ENCODE measurements around the gene SF3A2.

SF3A2 gene

DNA sequence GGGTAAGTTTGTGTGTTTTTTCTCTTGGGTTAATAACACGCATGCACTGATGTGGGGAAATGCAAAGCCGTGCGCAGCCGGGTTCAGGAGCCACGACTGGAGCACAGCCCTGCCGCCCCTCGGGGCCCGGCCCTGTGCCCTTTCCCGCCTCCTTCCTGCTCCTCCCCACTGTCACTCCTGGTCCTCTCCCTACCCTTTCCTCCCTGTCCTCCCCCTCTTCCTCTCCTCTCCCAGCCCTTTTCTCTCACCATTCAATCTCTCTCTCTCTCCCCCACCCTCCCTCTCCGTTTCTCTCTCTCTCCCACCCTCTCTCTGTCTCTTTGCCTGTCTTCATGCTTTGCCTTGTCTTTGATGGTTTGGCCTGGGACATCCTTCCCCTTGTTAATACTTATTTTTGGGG is 27.6 kb upstream of the SF3A2 start:
- no peak for DNase-seq

DNA sequence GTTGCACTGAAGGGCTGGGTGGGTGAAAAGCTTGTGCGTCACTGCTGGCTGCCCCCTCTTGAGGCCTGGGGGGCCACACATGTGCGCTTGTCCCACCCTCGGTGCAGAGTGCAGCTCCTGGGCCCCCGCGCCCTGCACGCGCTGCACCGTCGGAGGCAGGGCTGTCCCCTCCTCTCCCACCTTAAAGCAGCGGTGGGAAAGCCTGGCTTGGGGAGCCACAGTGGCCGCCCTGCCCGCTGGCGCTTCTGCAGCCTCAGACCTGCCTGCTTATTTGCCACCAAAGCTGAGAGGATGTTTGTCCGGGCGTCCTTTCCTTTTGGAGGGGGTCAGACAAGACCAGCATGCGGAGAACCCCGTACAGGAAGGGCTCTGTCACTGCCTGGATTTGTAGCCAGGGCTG is 27.2 kb upstream of the SF3A2 start:
- DNase-seq: no peak

DNA sequence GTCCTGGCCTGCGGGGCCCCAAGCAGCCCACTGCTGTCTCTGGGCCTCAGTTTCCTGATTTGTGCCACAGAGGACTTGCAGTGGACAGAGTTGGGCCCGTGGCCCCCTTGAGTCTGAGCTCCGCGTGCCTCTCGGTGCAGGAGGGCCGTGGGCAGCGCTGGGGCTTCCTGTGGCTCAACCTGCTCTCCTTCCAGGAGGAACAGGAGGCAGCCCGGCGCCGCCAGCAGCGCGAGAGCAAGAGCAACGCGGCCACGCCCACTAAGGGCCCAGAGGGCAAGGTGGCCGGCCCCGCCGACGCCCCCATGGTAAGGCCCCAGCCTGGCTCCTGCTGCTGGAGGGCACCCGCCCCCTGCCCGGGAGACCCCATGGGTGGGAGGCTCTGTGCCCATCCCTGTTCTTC is 26.4 kb upstream of the SF3A2 start:
- no peak for DNase-seq

DNA sequence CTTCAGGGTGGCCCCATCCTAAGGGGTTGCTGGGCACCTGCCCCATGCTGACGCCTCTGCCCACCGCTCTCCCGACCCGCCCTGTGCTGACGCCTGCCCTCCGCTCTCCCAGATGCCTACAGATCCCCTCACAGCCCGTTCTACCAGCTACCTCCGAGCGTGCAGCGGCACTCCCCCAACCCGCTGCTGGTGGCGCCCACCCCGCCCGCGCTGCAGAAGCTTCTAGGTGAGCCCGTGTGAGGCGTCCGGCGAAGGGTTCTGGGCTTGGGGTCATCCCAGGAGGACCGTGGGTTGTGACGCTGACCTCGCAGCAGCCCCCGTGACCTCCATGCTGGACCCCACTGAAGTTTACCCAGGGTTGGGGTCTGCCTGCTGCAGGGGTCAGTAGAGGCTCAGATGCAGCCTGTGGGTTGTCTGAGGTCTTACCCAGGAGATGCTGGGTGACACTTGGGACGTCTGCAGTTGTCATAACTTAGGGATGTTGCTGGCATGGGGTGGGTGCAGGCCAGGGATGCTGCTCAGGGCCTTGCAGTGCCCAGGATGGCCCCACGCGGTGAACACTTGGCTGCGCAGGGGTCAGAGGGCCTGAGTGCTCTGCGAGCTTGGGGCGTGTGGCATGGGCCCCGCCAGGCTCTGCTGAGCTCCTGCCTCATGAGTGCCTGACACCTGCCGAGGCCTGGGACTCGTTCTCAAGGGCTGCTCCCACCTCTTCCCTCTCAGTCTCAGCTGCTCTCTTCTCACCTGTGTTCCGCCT is 25.5 kb upstream of the SF3A2 start:
- no peak for DNase-seq

DNA sequence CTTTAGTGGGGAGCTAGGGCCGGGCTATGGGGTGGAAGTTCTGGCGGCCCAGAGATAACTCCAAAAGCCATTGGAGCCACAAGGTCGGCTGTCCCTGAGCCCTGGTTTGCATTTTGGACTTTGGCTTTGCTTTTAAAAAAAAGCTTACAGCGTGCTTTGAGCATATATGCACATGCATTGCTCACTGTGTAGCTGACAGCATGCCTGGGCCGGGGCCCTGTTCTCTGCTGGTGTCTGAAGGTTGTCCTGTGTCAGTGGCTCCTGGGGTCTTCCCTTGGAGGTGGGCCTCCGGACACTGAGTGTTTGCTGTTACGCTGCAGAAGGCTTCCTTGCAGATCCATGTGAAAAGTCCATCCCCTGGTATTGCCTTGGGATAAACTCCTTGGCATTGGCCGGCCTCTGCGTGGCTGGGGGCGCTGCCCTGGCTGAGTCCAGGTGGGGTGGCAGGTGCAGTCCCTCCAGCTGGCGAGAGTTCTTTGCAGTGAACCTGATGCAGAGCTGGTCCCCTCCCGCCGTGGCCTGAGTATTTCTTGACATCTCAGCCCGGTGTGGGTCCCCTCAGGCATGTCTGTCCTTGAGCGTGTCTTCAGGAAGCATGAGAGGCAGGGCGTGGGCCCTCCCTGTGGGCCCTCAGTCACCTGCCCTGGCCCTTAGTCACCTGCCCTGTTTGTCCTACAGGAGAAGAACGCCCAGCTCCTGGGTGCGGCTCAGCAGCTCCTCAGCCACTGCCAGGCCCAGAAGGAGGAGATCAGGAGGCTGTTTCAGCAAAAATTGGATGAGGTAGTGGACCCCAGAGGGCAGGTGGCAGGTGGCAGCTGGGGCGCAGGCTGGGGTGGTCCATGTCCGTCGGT is 23.5 kb upstream of the SF3A2 start:
- no peak for DNase-seq

DNA sequence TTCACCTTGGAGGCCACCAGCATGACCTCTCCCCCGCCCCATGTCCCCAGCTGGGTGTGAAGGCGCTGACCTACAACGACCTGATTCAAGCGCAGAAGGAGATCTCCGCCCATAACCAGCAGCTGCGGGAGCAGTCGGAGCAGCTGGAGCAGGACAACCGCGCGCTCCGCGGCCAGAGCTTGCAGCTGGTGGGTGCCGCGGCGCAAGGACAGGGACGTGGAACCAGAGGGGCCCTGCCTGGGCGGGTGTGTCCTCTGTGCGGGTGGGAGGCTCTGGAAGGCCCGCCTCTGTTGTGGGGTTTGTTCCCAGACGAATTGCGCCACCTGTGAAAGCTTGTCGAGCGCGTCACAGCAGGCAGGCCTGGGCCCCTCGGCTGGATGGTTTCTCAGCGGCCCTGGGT is 22.8 kb upstream of the SF3A2 start:
- no peak for DNase-seq

DNA sequence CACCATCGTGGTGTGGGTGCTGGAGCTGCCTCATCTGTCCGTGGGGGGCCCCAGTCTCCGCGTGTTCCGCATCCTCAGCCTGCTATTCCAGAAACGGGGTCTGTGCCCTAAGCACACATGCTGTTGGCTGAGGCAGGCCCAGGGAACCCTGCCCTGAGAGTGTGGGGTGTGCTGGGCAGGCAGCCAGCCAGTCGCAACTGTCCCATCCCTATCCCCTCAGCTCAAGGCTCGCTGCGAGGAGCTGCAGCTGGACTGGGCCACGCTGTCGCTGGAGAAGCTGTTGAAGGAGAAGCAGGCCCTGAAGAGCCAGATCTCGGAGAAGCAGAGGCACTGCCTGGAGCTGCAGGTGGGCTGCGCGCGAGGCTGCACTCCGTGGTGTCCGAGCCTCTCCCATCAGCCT is 22.4 kb upstream of the SF3A2 start:
- DNase-seq: no peak

DNA sequence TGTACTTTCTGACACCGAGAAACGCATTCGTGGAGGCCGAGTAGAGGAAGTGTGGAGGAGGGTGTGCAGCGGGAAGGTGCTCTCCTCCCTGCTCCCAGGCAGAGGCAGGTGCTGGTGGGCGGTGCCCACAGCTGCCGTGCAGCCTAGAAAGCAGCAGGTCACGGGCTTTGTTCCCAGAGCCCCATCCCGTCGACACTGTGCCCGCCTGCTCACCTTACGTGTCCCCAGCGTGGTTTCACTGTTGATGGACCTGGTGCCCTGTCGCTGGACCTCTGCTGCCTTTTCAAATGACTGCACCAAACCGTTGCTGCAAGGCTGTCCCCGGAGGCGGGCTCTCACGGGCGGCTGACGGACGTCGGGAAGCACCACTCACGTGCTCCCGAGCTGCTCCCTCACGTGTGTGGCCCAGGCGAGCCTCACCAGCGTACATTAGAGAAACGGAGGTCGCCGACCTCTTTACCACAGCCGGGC is 21.3 kb upstream of the SF3A2 start:
- no peak for DNase-seq

DNA sequence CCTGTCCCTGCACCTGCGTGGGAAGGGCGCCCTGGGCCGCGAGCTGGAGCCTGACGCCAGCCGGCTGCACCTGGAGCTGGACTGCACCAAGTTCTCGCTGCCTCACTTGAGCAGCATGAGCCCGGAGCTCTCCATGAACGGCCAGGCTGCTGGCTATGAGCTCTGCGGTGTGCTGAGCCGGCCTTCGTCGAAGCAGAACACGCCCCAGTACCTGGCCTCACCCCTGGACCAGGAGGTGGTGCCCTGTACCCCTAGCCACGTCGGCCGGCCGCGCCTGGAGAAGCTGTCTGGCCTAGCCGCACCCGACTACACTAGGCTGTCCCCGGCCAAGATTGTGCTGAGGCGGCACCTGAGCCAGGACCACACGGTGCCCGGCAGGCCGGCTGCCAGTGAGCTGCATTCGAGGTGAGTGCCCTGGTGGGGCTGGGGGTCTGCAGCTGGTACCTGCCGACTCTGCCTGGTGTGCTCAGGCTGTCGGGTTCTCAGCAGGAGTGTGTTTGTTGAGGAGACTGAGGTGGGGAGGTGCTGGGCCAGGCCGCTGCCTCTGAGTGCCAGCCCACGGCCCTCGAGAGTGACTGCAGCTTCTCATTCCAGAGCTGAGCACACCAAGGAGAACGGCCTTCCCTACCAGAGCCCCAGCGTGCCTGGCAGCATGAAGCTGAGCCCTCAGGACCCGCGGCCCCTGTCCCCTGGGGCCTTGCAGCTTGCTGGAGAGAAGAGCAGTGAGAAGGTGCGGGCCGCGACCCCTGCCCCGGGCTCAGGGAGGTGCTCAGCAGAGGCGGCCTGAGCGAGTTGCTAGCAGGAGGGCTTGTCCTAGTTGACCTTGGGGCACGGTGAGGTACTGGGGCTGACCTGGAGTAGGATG is 20.0 kb upstream of the SF3A2 start:
- DNase-seq: no peak

DNA sequence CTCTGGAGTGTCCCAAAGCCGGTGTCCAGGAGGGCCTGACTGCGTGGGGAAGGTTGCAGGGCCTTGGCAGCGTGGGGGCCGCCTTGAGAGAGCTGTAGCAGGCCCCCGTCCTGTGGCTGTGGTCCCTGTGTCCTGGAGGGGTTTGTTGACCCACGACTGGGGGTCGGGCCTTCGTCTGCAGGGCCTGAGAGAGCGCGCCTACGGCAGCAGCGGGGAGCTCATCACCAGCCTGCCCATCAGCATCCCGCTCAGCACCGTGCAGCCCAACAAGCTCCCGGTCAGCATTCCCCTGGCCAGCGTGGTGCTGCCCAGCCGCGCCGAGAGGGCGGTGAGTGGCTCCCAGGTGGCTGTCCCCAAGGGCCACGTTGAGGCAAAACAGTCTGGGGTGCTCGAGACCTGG is 19.0 kb upstream of the SF3A2 start:
- no peak for DNase-seq

DNA sequence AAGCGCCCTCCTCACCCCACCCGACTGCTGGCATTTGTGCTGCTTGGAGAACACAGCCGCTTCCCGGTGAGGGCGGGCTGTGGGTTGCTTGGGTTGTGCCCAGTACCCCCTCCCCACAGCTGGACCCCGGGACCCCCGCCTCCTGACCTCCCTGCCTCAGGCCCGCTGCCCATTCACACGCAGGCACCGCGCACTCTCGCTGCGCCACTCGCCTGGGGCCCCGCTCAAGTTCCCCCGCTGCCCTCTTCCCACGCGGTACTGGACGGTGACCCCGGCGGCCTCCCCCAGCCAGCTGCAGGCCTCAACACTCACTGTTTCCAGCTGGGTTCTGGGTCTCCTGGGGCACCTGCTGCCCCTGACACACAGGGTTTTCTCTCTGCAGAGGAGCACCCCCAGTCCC is 16.9 kb upstream of the SF3A2 start:
- DNase-seq: no peak

DNA sequence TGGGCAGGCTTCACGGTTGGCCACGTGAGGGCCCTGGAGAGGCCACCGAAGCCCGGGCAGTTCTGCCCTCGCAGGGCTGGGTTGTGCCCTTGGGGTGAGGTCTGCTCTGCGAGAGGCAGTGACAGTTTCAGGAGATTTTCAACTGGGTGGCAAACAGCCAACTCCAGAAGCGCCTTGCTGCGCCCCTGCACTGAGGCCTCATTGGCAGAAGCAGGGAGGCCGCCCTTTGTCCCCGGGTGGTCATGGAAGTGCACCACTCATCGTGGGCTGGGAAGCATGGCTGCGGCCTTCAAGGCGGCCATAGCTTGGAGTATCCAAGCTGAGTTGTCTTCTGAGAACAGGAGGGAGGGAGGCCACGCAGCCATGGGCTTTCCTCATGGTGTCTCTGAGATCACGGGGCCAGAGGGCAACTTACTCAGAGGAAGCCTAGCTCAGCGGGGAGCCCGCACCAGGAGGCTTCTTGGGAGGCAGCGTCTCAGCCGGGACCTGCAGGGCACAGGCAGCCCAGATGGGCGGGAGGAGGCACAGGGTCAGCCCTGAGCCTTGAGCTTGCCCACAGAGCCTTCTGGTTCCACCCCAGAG is 15.3 kb upstream of the SF3A2 start:
- DNase-seq: no peak

DNA sequence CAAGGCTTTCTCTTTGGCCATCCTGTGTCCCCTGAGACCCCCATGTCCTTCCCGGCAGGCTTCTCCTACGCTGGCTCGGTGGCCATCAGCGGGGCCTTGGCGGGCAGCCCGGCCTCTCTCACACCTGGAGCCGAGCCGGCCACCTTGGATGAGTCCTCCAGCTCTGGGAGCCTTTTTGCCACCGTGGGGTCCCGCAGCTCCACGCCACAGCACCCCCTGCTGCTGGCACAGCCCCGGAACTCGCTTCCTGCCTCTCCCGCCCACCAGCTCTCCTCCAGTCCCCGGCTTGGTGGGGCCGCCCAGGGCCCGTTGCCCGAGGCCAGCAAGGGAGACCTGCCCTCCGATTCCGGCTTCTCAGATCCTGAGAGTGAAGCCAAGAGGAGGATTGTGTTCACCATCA is 14.7 kb upstream of the SF3A2 start:
- no peak for DNase-seq

DNA sequence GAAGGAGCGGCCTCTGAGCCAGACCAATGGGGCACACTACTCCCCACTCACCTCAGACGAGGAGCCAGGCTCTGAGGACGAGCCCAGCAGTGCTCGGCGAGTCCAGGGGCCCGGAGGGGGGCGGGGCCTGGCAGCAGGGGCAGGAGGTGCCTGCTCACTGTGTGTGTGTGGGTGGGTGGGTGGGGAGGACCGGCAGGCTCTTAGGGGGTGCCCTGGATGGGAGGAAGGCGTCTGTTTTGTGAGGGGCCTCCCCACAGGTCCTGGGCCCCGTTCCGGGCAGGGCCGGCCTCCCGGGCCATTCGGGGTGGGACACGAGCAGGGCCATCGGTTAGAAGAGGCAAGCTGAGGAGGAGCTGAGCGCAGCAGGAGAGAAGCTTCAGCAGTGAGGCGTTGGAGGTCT is 13.2 kb upstream of the SF3A2 start:
- DNase-seq: no peak

DNA sequence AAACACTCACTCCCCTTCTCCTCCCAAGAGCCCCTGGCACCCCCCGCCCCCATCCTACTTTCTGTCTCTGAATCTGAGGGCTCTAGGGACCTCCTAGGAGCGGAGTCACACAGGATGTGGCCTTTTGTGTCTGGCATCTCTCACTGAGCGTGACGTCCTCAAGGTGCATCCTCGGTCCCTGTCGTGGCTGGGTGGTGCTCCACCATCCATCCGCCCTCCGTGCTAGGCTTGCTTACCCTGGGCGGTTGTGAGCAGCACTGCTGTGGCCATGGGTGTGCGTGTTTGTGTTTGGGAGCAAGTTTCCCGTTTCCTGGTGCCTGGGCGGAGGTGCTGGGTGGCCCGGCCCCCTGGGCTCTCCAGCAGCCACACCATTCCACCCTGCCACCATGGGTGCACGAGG is 12.7 kb upstream of the SF3A2 start:
- no peak for DNase-seq

DNA sequence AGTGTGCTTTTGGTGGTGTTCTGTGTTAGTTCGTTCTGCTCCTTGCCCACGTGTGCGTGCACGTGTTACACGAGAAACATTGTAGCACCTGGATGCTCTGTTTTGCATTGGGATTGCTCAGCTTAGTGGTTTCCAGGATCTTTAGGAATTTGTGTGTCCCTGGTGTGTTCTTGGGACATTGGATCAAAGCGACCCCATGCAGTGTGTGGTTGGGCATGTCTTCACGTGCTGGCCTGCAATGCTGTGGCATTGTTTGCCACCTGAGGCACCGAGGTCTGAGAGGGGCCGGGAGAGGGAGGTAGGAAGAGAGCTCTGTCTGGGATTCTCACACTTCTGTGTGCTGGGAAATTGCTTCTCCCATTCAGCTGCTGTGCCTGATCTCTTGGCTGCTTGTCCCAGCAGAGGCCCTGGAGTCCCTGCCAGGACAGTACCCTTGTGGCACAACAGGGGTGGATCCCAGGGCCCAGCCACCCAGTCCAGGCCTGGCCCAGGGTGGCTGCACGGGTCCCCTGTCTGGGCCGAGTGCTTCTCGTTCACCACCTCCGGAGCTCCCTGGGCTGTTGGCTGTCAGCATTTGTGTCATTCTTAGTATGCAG is 11.8 kb upstream of the SF3A2 start:
- DNase-seq: no peak

DNA sequence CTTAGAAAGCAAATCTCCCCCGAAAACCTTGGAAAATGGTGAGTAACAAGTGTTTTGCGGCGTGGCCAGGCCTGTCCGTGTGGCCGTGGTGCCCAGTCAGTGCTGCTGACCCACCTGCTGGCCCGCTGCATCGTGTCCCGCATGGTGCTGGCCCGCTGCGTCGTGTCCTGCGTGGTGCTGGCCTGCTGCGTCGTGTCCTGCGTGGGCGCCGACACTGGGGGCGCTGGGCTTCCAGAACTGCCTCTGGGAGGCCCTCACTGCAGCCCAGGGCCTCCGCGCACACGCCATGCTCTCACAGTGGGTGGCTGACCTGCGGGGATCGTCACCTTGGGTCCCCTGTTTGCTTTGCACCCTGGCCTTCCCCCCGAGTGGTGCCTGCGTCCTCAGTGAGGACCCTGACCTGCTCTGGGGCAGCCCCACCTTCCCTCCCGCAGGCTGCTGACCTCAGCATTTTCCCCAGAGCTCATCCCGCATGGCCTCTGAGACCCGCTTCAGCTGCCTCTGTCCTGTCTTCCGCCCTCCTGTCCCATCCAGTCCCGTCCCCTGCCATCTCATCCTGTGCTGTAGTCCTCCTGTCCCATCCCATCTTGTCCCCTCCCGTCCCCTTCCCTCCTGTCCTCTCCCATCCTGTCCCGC is 11.1 kb upstream of the SF3A2 start:
- no peak for DNase-seq

DNA sequence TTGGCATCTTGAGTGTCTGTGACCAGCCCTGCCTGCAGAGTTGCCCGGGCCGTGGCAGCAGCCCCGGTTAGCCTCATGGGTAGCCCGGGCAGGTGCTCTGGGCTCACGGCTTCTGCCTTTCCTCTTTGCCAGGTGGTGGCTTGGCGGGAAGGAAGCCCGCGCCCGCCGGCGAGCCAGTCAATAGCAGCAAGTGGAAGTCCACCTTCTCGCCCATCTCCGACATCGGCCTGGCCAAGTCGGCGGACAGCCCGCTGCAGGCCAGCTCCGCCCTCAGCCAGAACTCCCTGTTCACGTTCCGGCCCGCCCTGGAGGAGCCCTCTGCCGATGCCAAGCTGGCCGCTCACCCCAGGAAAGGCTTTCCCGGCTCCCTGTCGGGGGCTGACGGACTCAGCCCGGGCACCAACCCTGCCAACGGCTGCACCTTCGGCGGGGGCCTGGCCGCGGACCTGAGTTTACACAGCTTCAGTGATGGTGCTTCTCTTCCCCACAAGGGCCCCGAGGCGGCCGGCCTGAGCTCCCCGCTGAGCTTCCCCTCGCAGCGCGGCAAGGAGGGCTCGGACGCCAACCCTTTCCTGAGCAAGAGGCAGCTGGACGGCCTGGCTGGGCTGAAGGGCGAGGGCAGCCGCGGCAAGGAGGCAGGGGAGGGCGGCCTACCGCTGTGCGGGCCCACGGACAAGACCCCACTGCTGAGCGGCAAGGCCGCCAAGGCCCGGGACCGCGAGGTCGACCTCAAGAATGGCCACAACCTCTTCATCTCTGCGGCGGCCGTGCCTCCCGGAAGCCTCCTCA is 10.4 kb upstream of the SF3A2 start:
- no peak for DNase-seq

DNA sequence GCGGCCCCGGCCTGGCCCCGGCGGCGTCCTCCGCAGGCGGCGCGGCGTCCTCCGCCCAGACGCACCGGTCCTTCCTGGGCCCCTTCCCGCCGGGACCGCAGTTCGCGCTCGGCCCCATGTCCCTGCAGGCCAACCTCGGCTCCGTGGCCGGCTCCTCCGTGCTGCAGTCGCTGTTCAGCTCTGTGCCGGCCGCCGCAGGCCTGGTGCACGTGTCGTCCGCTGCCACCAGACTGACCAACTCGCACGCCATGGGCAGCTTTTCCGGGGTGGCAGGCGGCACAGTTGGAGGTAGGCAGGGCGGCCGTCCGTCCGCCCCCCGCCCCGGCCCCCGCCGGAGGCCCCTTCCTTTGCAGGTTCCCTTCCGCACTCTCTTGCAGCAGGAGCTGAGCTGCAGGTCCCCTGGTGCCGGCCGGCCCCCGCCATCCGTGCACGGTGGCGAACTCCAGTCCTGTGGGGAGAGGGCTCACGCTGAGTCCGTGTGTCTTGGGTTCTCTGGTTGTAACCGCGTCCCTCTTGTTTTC is 9.7 kb upstream of the SF3A2 start:
- DNase-seq: no peak

DNA sequence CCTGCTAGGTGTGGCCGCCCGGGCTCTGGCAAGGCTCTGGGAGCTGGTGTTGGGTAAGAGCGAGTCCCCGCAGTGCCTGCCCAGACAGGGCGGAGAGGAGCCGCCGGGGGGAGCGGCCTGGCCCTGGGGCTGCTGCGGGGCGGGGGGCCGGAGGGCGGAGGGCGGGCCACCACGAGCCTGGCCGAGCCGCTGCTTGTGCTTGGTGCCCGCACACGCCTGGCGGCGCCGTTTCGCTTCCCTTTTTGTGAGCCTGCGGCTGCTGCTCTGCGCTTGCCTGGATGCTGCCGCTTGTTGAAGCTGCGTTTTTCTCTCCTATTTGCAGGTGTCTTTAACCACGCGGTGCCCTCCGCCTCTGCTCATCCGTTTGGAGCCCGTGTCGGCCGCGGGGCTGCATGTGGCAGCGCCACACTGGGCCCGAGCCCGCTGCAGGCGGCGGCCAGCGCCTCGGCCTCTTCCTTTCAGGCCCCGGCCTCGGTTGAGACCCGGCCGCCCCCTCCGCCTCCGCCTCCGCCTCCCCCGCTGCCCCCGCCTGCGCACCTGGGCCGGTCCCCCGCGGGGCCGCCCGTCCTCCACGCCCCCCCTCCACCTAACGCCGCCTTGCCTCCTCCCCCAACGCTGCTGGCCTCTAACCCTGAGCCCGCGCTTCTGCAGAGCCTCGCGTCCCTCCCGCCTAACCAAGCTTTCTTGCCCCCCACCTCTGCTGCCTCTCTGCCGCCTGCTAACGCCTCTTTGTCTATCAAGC is 9.0 kb upstream of the SF3A2 start:
- DNase-seq: no peak

All from islet precursor cell (in vitro differentiated cells).